WTC11 (cell line): ENCODE results near the gene GLS.

ENCODE experiments used
- CTCF ChIP-seq: fragments of 200-600 bp; IDR thresholded peaks from 2 replicates; pipeline ENCODE4 v1.8.0; 2022; ENCODE audit warnings: antibody characterized with exemption
- MAX ChIP-seq: sonication (generic); formaldehyde crosslinking; IDR thresholded peaks from 2 replicates; pipeline ENCODE4 v1.8.0; 2022; ENCODE audit warnings: mild to moderate bottlenecking, missing genetic modification reagents
- SP1 ChIP-seq: sonication (generic); formaldehyde crosslinking; conservative IDR thresholded peaks from 2 replicates; pipeline ENCODE4 v1.8.1; 2022; ENCODE audit warnings: missing genetic modification reagents
- ZNF138 ChIP-seq: sonication (generic); formaldehyde crosslinking; conservative IDR thresholded peaks from 2 replicates; pipeline ENCODE4 v1.8.1; 2022; ENCODE audit warnings: mild to moderate bottlenecking, moderate library complexity, missing genetic modification reagents
- ZNF232 ChIP-seq: sonication (generic); formaldehyde crosslinking; IDR thresholded peaks from 2 replicates; pipeline ENCODE4 v1.8.0; 2022; ENCODE audit warnings: mild to moderate bottlenecking, missing genetic modification reagents
- TF ChIP-seq, protein P1 (sequence below): sonication (generic); formaldehyde crosslinking; IDR thresholded peaks from 2 replicates; pipeline ENCODE4 v1.8.1; 2023; ENCODE audit warnings: mild to moderate bottlenecking, missing genetic modification reagents

- no peak for TF ChIP-seq MAX (CRISPR knock-in tag)
- no peak for TF ChIP-seq CTCF
- TF ChIP-seq ZNF232 (CRISPR knock-in tag) = no peak
- TF ChIP-seq, protein P1, sequence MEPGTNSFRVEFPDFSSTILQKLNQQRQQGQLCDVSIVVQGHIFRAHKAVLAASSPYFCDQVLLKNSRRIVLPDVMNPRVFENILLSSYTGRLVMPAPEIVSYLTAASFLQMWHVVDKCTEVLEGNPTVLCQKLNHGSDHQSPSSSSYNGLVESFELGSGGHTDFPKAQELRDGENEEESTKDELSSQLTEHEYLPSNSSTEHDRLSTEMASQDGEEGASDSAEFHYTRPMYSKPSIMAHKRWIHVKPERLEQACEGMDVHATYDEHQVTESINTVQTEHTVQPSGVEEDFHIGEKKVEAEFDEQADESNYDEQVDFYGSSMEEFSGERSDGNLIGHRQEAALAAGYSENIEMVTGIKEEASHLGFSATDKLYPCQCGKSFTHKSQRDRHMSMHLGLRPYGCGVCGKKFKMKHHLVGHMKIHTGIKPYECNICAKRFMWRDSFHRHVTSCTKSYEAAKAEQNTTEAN (CRISPR knock-in tag) = no peak
- TF ChIP-seq SP1 (CRISPR knock-in tag) = no peak
- no peak for TF ChIP-seq ZNF138 (CRISPR knock-in tag)
These were observed 62.1 kb downstream of the GLS start for GRCh38 chr2:190942697-190943096.
